PC-3 (cell line): ENCODE results near the gene SYT5. TPM values are rescaled to one million over a fixed set of nuclear protein-coding genes. Genes with fewer than 3 reads are reported as not detected.

Source experiments
- ATAC-seq: fragments of 200-7000 bp; cut with Tn5 transposase; 2 replicates; pipeline ENCODE4 v1.9.1; 2020; ENCODE audit warnings: mild to moderate bottlenecking, moderate library complexity
- BruUV-seq: library from RNA; stranded (reverse); fragments of 400-500 nt; replicated peaks from 2 replicates; lab custom pipeline; 2021; lab: Mats Ljungman, UMichigan
- CTCF ChIA-PET: fragments of 300-600 bp; sonication (Branson Sonifier 250); formaldehyde crosslinking; loops from one replicate; lab custom pipeline; 2022; ENCODE audit warnings: antibody characterized with exemption; lab: Charles Lee
- POLR2A ChIA-PET: fragments of 300-600 bp; sonication (Branson Sonifier 250); formaldehyde crosslinking; loops from one replicate; lab custom pipeline; 2022; ENCODE audit warnings: antibody characterized with exemption; ENCODE audit not compliant: unreplicated experiment; lab: Charles Lee
- DNase-seq: peaks from one replicate; pipeline ENCODE4 v3.0.0-alpha.2; 2015
- H2AFZ ChIP-seq: fragments of 300-600 bp; sonication (generic); 2 replicates; pipeline ENCODE4 v1.6.0; 2016; ENCODE audit warnings: antibody characterized with exemption, low read length
- H3F3A ChIP-seq: fragments of 300-600 bp; sonication (generic); one replicate; pipeline ENCODE4 v1.6.0; 2017; ENCODE audit warnings: antibody characterized with exemption, low read length, control low read depth, mild to moderate bottlenecking; ENCODE audit not compliant: unreplicated experiment
- H3K27ac ChIP-seq: fragments of 300-600 bp; sonication (generic); 2 replicates; pipeline ENCODE4 v1.5.1; 2016; ENCODE audit warnings: mild to moderate bottlenecking, low read length
- H3K27me3 ChIP-seq: fragments of 300-600 bp; sonication (generic); 2 replicates; pipeline ENCODE4 v1.6.1; 2016; ENCODE audit warnings: low read length, mixed read lengths
- H3K36me3 ChIP-seq: fragments of 300-600 bp; sonication (generic); 2 replicates; pipeline ENCODE4 v1.6.1; 2016; ENCODE audit warnings: low read depth, mixed run types, low read length, mixed read lengths
- H3K4me1 ChIP-seq: fragments of 300-600 bp; sonication (generic); 2 replicates; pipeline ENCODE4 v1.5.1; 2016; ENCODE audit warnings: low read length; ENCODE audit not compliant: insufficient read depth
- H3K4me2 ChIP-seq: fragments of 300-600 bp; sonication (generic); 2 replicates; pipeline ENCODE4 v1.6.0; 2016; ENCODE audit warnings: low read length
- H3K4me3 ChIP-seq: fragments of 300-600 bp; sonication (generic); 2 replicates; pipeline ENCODE4 v1.5.1; 2016; ENCODE audit warnings: mild to moderate bottlenecking, low read length, mixed read lengths
- H3K79me2 ChIP-seq: fragments of 300-600 bp; sonication (generic); 2 replicates; pipeline ENCODE4 v1.6.1; 2017; ENCODE audit warnings: low read length, mixed read lengths
- H3K9ac ChIP-seq: fragments of 300-600 bp; sonication (generic); 2 replicates; pipeline ENCODE4 v1.6.0; 2016; ENCODE audit warnings: mild to moderate bottlenecking, low read length
- H3K9me2 ChIP-seq: fragments of 300-600 bp; sonication (generic); replicated peaks from 2 replicates; pipeline ENCODE4 v1.6.1; 2016; ENCODE audit warnings: mixed run types, low read length, mixed read lengths
- H3K9me3 ChIP-seq: fragments of 300-600 bp; sonication (generic); 2 replicates; pipeline ENCODE4 v1.6.1; 2016; ENCODE audit warnings: low read length, mixed read lengths
- H4K20me1 ChIP-seq: fragments of 300-600 bp; sonication (generic); 2 replicates; pipeline ENCODE4 v1.6.1; 2016; ENCODE audit warnings: low read length, mixed read lengths
- CTCF ChIP-seq: fragments of 300-600 bp; sonication (generic); conservative IDR thresholded peaks from 2 replicates; pipeline ENCODE4 v1.5.1; 2017; ENCODE audit warnings: antibody characterized with exemption, low read depth, mild to moderate bottlenecking, low read length
- EZH2 ChIP-seq: fragments of 300-600 bp; sonication (generic); IDR thresholded peaks from one replicate; pipeline ENCODE4 v1.6.1; 2017; ENCODE audit warnings: antibody characterized with exemption, mild to moderate bottlenecking, low read length; ENCODE audit not compliant: unreplicated experiment
- EZH2phosphoT487 ChIP-seq: fragments of 300-600 bp; sonication (generic); IDR thresholded peaks from 2 replicates; pipeline ENCODE4 v1.6.1; 2018; ENCODE audit warnings: mild to moderate bottlenecking, antibody characterized with exemption, low read length, borderline replicate concordance
- intact Hi-C: fragments of 100-400 bp; cut with micrococcal nuclease; formaldehyde crosslinking; loops from 2 replicates; pipeline ENCODE4 v1.9.0; 2023
- total RNA-seq: library from RNA; depleted of rRNA; stranded (reverse); fragments of >200 nt; gene quantifications from 2 replicates; pipeline ENCODE4 v1.2.3, GENCODE V29; 2014

SYT5 gene
- total RNA-seq, 1 experiment from 2014 or later = 2.5 TPM

- Histone ChIP-seq H4K20me1 (no peaks in the 10 kb centered on the region), H3K9me2 (no peaks in the 10 kb centered on the region), H3K36me3 (peaks cover 24% of the 10 kb centered on the region; the same call in 1 of the 2 replicates), H2AFZ (no peak overlapping the region), H3K9ac (no peak overlapping the region), H3K4me1 (no peaks in the 10 kb centered on the region), H3K4me3 (no peak overlapping the region), H3K27me3 (no peaks in the 10 kb centered on the region), H3K9me3 (no peaks in the 10 kb centered on the region), H3F3A (no peaks in the 10 kb centered on the region), H3K79me2 (no peaks in the 10 kb centered on the region), H3K27ac (no peak overlapping the region), H3K4me2 (no peak overlapping the region)
- intact Hi-C loops = no loop called here
- BruUV-seq = no TSS peak
- ChIA-PET POLR2A (no interaction called here), CTCF (no interaction called here)
- DNase-seq (no peak), ATAC-seq (no peak; the same call in 1 of the 2 replicates)
- TF ChIP-seq EZH2phosphoT487 (no peak), CTCF (no peak), EZH2 (no peak)
These were observed 47.3 kb upstream of the SYT5 start for GRCh38 chr19:55227241-55228014.

- H2AFZ ChIP-seq = no peak overlapping the region
- no peaks in the 10 kb centered on the region for H3K4me1 ChIP-seq
- no peak overlapping the region for H3K4me2 ChIP-seq
- H3K36me3 ChIP-seq = peaks cover 20% of the 10 kb centered on the region; the same call in 1 of the 2 replicates
- no peaks in the 10 kb centered on the region for H3K9me2 ChIP-seq
- no peaks in the 10 kb centered on the region for H3F3A ChIP-seq
- DNase-seq (no peak), ATAC-seq (no peak)
- no peak for TF ChIP-seq EZH2phosphoT487
- TF ChIP-seq CTCF = no peak
- TF ChIP-seq EZH2 = no peak
- CTCF ChIA-PET = no interaction called here
- BruUV-seq = no TSS peak
- intact Hi-C loops = no loop called here
- H3K9ac ChIP-seq = no peak overlapping the region
- no peak overlapping the region for H3K4me3 ChIP-seq
- no peak overlapping the region for H3K27ac ChIP-seq
- H4K20me1 ChIP-seq = no peaks in the 10 kb centered on the region
- no peaks in the 10 kb centered on the region for H3K27me3 ChIP-seq
- no peaks in the 10 kb centered on the region for H3K9me3 ChIP-seq
- POLR2A ChIA-PET = no interaction called here
- no peaks in the 10 kb centered on the region for H3K79me2 ChIP-seq
These were observed 46.7 kb upstream of the SYT5 start for GRCh38 chr19:55226788-55227187.

- no peak for DNase-seq
- H3K9me2 ChIP-seq = no peaks in the 10 kb centered on the region
- CTCF ChIA-PET = no interaction called here
- H3K4me1 ChIP-seq = no peaks in the 10 kb centered on the region
- no TSS peak for BruUV-seq
- H3K27me3 ChIP-seq = no peaks in the 10 kb centered on the region
- TF ChIP-seq EZH2phosphoT487 = no peak
- TF ChIP-seq EZH2 = no peak
- no peak for TF ChIP-seq CTCF
- H3K9ac ChIP-seq = no peak overlapping the region
- H4K20me1 ChIP-seq = no peaks in the 10 kb centered on the region
- H3F3A ChIP-seq = no peaks in the 10 kb centered on the region
- intact Hi-C loops = no loop called here
- peaks cover 17% of the 10 kb centered on the region; the same call in 1 of the 2 replicates for H3K36me3 ChIP-seq
- POLR2A ChIA-PET = no interaction called here
- no peak for ATAC-seq
- no peaks in the 10 kb centered on the region for H3K9me3 ChIP-seq
- no peak overlapping the region for H2AFZ ChIP-seq
- no peak overlapping the region for H3K27ac ChIP-seq
- no peak overlapping the region for H3K4me3 ChIP-seq
- no peaks in the 10 kb centered on the region for H3K79me2 ChIP-seq
- H3K4me2 ChIP-seq = no peak overlapping the region
These were observed 46.2 kb upstream of the SYT5 start for GRCh38 chr19:55226273-55226672.
